SIG-M5 treated with dmso at 0.1 percent for 504 hours (cell line): ENCODE data around the gene AGPAT3.

Experiments used
- DNase-seq: peaks from one replicate; lab custom pipeline; 2025; ENCODE audit not compliant: unreplicated experiment; lab: John Stamatoyannopoulos, UW

The AGPAT3 gene

GRCh38 chr21:43951911-43952703 is 87.1 kb downstream of the AGPAT3 start:
- DNase-seq: no peak

DNA sequence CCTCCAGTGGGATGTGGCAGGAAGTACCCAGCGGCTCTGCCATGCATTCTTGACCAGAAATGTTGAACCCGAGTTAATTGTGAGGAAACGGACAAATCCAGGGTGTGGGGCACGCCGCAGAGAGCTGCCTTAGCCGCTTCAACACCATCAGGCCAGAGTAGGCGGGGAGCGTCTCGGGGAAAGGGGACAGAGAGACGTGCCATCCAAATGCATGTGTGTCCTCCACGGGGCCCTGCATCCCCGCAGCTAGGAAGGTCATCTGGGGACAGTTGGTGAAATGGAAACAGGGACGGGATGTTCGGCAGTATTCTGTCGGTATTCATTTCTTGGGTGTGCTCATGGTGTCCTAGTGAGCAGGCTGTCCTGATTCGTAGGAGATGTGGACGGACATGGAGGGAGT is 88.0 kb downstream of the AGPAT3 start:
- DNase-seq: no peak

GRCh38 chr21:43954042-43954441 is 89.0 kb downstream of the AGPAT3 start:
- DNase-seq: no peak

DNA sequence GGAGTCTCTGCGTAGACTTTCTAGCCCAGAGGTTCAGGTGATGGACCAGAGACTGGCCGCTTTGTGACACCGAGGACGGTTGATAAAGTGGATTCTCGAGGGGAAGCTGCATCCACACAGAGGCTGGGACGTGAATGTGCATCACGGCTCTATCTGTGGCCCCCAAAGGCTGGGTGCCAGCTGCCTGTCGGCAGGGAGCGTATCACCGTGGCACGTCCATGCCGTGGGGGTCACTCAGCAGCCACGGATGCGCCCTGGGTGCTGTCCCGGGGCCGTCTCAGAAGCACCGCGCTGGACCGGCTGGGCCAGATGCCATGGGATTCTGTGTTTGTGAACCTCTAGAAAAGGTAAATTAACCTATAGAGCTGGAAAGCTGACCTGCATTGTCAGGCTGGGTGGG is 89.9 kb downstream of the AGPAT3 start:
- no peak for DNase-seq

- DNase-seq: no peak
These were observed 91.1 kb downstream of the AGPAT3 start for GRCh38 chr21:43956019-43956669.

GRCh38 chr21:43956670-43957035 is 91.6 kb downstream of the AGPAT3 start:
- DNase-seq: no peak

DNA sequence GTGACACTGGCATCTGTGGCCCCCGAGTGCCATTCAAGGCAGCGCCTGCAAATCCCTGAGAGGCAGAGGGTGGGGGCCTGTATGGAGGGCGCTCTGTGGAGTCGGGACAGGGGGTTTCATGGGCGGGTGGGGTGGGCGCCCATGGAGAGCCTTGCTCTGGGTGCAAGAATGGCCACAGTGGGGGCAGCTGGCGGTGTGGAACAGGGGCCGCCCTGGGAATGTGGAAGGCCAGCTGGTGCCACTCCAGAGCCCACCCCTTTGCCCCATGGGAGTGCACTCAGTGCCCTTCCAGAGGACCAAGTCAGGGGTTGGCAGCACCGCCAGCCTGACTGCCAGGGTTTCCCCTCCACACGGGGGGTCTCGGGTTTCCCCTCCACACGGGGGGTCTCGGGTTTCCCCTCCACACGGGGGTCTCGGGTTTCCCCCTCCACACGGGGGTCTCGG is 92.1 kb downstream of the AGPAT3 start:
- no peak for DNase-seq

DNA sequence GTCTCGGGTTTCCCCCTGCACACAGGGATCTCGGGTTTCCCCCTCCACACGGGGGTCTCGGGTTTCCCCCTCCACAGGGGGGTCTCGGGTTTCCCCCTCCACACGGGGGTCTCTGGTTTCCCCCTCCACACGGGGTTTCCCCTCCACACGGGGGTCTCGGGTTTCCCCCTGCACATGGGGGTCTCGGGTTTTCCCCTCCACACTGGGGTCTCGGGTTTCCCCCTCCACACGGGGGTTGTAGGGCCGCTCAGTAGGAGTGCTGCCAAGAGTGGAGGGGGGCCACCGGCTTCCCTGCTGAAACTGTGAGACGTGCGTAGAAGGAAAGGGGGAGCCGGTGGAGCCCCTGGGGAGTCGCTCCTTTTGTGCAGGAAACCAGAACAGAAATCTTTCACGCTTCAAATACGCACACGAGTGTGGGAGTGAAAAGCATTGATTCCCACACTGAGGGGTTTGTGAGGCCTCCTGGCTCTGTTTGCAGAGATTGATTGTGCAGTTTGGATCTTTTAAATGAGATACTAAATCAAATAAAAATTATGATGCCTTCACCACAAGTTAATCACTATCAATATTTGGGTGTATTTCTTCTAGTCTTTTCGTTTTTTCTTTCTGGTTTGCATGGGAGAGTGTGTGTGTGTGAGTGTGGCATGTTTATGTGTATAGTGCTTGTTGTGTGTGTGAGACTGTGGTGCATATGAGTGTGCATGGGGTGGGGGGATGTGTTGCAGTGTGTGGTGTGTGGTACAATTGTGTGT is 92.8 kb downstream of the AGPAT3 start:
- DNase-seq: no peak

DNA sequence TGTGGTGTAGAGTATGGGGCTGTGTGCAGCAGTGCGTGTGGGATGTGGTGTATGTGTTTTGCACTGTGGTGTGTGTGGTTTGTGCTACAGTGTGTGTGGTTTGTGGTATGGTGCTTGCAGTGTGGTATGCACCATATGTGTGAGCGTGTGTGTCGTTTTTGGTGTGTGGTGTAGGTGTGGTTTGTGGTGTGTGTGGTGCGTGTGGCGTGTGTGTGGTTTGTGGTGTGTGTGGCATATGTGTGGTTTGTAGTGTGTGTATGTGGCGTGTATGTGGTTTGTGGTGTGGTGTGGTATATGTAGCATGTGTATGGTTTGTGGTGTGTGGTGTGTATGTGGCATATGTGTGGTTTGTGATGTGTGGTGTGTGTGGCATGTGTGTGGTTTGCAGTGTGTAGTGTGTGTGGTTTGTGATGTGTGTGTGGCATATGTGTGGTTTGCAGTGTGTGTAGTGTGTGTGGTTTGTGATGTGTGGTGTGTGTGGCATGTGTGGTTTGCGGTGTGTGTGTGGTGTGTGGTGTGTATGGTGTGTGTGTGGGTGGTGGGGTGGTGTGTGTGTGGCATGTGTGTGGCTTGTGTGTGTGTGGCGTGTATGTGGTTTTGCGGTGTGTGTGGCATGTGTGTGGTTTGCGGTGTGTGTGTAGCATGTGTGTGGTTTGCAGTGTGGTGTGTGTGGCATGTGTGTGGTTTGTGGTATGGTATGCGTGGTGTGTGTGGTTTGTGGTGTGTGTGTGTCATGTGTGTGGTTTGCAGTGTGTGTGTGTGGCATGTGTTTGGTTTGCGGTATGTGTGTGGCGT is 93.5 kb downstream of the AGPAT3 start:
- DNase-seq: no peak

DNA sequence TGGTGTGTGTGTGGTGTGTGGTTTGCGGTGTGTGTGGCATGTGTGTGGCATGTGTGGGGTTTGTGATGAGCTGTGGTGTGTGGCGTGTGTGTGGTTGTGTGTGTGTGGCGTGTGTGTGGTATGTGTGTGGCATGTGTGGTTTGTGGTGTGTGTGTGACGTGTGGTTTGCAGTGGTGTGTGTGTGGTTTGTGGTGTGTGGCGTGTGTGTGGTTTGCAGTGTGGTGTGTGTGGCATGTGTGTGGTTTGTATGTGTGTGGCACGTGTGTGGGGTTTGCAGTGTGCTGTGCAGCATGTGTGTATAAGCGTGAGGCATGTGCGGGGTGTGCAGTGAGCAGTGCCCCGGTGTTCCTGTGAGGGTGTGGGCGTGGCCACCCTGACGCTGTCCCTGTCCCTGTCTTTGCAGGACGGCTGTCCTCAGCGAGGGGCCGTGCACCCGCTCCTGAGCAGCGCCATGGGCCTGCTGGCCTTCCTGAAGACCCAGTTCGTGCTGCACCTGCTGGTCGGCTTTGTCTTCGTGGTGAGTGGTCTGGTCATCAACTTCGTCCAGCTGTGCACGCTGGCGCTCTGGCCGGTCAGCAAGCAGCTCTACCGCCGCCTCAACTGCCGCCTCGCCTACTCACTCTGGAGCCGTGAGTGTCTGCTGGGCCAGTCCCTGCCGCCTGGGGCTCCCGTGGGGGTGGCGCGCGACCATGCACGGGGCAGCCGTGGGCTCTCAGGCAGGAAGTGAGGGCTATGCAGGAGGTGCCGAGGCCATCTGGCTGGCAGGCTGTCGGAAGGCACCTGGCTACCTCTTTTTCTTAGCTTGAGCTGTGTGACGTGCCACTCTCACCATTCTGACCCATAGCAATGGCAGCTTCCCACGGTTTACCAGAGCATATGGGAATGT is 94.5 kb downstream of the AGPAT3 start:
- no peak for DNase-seq

DNA sequence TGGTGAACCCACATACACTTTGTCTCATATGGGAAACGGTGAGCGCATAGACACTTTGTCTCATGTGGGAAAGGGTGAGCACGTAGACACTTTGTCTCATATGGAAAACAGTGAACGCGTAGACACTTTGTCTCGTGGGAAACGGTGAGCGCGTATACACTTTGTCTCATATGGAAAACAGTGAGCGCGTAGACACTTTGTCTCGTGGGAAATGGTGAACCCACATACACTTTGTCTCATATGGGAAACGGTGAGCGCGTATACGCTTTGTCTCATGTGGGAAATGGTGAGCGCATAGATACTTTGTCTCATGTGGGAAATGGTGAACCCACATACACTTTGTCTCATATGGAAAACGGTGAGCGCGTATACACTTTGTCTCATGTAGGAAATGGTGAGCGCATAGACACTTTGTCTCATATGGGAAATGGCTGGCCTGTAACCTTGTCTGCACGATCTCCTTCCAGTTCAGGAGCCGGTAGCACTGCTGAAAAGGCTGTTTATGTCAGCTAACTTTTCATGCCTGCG is 96.4 kb downstream of the AGPAT3 start:
- DNase-seq: no peak

- no peak for DNase-seq
These were observed 101.0 kb downstream of the AGPAT3 start for GRCh38 chr21:43965911-43966585.

DNA sequence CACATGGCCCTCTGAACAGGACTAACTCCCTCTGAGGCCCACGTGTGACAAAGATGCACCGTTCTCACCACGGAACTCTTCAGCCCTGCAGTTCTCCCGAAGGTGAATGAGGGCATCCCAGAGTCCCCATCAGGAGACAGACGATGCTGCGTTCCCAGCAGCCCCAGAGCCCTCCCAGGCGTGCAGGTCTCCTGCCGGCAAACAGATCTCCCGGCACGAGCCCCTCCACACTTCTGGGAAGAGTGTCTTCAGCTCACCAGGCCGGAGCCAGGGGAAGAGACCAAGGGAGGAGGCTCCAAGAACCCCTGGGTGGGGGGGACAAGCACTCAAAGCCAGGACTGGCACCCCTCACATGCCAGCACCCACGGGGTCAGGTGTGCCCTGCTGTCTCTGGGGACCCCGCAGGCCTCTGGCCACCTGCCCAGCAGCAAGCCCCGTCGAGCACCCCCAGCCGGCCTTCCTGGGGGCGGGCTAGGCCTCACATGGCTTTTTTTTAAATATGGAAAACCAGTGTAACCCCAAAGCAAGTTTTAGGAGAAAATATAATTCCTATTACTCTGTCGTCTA is 102.0 kb downstream of the AGPAT3 start:
- no peak for DNase-seq

DNA sequence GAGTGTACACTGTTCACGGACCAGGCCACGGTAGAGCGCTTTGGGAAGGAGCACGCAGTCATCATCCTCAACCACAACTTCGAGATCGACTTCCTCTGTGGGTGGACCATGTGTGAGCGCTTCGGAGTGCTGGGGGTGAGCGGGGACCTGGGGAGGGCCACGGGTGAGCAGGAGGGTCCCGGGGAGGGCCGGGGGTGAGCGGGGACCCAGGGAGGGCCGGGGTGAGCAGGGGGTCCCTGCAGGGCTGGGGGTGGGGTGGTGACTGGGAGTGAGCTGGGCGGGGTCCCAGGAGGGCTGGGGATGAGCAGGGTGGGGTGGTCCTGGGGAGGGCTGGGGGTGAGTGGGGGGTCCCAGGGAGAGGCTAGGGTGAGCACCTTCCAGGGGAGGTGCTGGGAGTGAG is 103.0 kb downstream of the AGPAT3 start:
- DNase-seq: no peak

DNA sequence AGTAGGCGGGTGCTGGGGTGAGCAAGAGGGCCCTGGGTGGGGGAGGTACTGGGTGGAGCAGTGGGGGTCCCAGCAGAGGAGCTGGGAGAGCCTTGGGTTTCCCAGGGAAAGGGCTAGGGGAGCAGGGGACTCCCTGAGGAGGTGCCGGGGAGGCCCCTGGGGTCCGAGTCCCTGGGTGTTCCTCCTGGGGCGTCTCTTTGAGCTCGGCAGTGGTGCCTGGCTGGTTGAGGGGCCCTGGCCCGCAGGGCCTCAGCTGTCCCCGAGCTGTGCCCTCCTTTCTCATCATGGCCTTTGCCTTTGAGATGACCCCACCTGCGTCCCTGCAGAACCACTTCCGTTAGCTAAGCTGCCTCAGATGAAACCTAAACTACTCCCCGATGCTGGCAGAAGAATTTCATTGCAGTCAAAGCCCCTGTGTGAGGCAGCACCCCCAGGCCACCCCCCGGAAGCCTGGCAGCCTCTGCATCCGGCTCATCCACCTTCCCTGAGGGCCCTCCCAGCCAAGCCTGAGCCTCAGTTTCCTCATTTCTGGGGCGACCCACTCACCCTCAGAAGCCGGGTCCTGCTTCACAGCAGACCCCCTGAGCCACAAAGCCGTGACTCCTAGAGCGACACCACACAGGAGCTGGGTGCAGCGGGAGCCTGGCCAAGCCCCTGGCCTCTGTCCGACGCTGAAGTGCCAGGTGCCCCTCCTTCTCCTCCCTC is 103.5 kb downstream of the AGPAT3 start:
- no peak for DNase-seq

GRCh38 chr21:43969115-43969444 is 104.1 kb downstream of the AGPAT3 start:
- no peak for DNase-seq

- DNase-seq: no peak
These were observed 105.5 kb downstream of the AGPAT3 start for GRCh38 chr21:43970551-43970950.

DNA sequence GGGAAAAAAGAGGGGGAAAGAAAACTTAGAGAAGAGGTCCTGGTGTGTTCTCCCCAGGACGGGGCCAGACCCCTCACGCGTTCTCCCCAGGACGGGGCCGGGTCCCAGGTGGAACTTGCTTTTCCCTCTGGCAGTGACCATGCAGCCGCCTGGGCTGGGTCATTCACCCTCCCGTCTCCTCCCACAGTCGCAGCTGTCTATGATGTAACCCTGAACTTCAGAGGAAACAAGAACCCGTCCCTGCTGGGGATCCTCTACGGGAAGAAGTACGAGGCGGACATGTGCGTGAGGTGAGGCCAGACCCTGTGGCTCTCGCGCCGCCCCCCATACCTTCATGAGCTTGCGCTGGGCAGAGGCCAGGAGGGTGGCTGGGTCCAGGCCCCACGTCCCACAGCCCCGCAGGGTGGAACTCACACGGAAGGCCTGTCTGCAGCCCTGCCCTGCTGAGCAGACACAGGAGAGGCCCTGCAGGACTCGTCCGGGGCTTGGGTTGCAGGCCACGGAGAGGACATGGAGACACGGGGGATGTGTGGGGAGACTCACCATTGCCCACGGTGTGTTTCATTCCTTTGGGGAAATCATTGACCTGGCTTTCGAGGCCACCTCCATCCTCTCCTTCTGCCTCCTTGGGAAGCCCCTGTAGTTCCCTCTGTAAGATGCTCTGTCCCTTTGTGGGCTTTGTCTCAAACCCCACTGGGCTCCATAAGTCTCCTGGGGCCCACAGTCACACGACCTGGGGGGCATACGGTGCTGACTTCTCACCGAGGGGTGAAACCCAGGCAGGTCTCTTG is 106.4 kb downstream of the AGPAT3 start:
- DNase-seq: no peak
